ENCODE measurements around the gene TPK1. TPM values are rescaled to one million over a fixed set of nuclear protein-coding genes. Genes with fewer than 3 reads are reported as not detected.

The TPK1 gene
- total RNA-seq, 1 donor from 2014 or later: 4.0 TPM

GRCh38 chr7:144487901-144488300 is 348.0 kb downstream of the TPK1 start:
- DNase-seq (ENCODE audit: low read depth, low spot score): no peak
- Mint-ChIP-seq H3K4me3 (no peak overlapping the region), H3K4me1 (peaks cover 7% of the 10 kb centered on the region), H3K9me3 (peaks cover 3% of the 10 kb centered on the region), H3K27me3 (ENCODE audit: low read depth) (no peaks in the 10 kb centered on the region), H3K27ac (ENCODE audit: unreplicated experiment) (no peak overlapping the region), H3K36me3 (ENCODE audit: low read depth) (no peaks in the 10 kb centered on the region)
- no peak for TF ChIP-seq CTCF (conservative IDR thresholded peaks at IDR 0.05)

GRCh38 chr7:144484445-144484844 is 351.4 kb downstream of the TPK1 start:
- Mint-ChIP-seq H3K27ac (ENCODE audit: unreplicated experiment) (no peak overlapping the region), H3K9me3 (peaks cover 3% of the 10 kb centered on the region), H3K4me3 (no peak overlapping the region), H3K4me1 (peaks cover 7% of the 10 kb centered on the region), H3K27me3 (ENCODE audit: low read depth) (no peaks in the 10 kb centered on the region), H3K36me3 (ENCODE audit: low read depth) (no peaks in the 10 kb centered on the region)
- TF ChIP-seq CTCF (conservative IDR thresholded peaks at IDR 0.05): no peak
- DNase-seq (ENCODE audit: low read depth, low spot score): no peak

- no peak for TF ChIP-seq CTCF (conservative IDR thresholded peaks at IDR 0.05)
Measured at GRCh38 chr7:144483189-144483588, 352.7 kb downstream of the TPK1 start.

GRCh38 chr7:144481833-144482232 is 354.0 kb downstream of the TPK1 start:
- no peak overlapping the region for H3K4me3 Mint-ChIP-seq
- no peak overlapping the region for H3K27ac Mint-ChIP-seq (ENCODE audit: unreplicated experiment)
- no peak for DNase-seq (ENCODE audit: low read depth, low spot score)
- no peaks in the 10 kb centered on the region for H3K27me3 Mint-ChIP-seq (ENCODE audit: low read depth)
- no peaks in the 10 kb centered on the region for H3K4me1 Mint-ChIP-seq
- TF ChIP-seq CTCF (conservative IDR thresholded peaks at IDR 0.05): no peak
- H3K36me3 Mint-ChIP-seq (ENCODE audit: low read depth): no peaks in the 10 kb centered on the region
- peaks cover 3% of the 10 kb centered on the region for H3K9me3 Mint-ChIP-seq

More at GRCh38 chr7:144483189-144483588, 352.7 kb downstream of the TPK1 start:
- Mint-ChIP-seq H3K36me3 (ENCODE audit: low read depth) (no peaks in the 10 kb centered on the region), H3K27me3 (ENCODE audit: low read depth) (no peaks in the 10 kb centered on the region), H3K4me3 (no peak overlapping the region), H3K4me1 (peaks cover 6% of the 10 kb centered on the region), H3K27ac (ENCODE audit: unreplicated experiment) (no peak overlapping the region), H3K9me3 (peaks cover 3% of the 10 kb centered on the region)
- DNase-seq (ENCODE audit: low read depth, low spot score): no peak

GRCh38 chr7:144477348-144477747 is 358.5 kb downstream of the TPK1 start:
- no peak for TF ChIP-seq CTCF (conservative IDR thresholded peaks at IDR 0.05)
- no peaks in the 10 kb centered on the region for H3K4me1 Mint-ChIP-seq

More at GRCh38 chr7:144477348-144477747, 358.5 kb downstream of the TPK1 start:
- Mint-ChIP-seq H3K27ac (ENCODE audit: unreplicated experiment) (no peak overlapping the region), H3K36me3 (ENCODE audit: low read depth) (no peaks in the 10 kb centered on the region), H3K9me3 (no peaks in the 10 kb centered on the region), H3K27me3 (ENCODE audit: low read depth) (no peaks in the 10 kb centered on the region), H3K4me3 (no peak overlapping the region)
- DNase-seq (ENCODE audit: low read depth, low spot score): no peak
